HL-60 (cell line): ENCODE data around the gene FMO4.

Experiments used
- CTCF ChIP-seq: IDR thresholded peaks from one replicate; pipeline ENCODE4 v1.5.1; 2011; ENCODE audit warnings: low read length, control low read depth, inconsistent platforms; ENCODE audit not compliant: insufficient read depth
- GABPA ChIP-seq: IDR thresholded peaks from 2 replicates; pipeline ENCODE4 v1.6.1; 2012; ENCODE audit warnings: low read depth
- POLR2AphosphoS5 ChIP-seq: IDR thresholded peaks from 2 replicates; pipeline ENCODE4 v1.6.1; 2012; ENCODE audit warnings: low read depth
- REST ChIP-seq: IDR thresholded peaks from 2 replicates; pipeline ENCODE4 v1.6.1; 2012; ENCODE audit warnings: low read depth; ENCODE audit not compliant: insufficient replicate concordance

GRCh38 chr1:171381866-171382210, 67.9 kb downstream of the FMO4 start:
- no peak for TF ChIP-seq POLR2AphosphoS5
- no peak for TF ChIP-seq CTCF
- TF ChIP-seq REST, result no peak
- TF ChIP-seq GABPA, result no peak
